ENCODE data around the gene ZNF23.

GRCh38 chr16:71426069-71426879 is 35.8 kb downstream of the ZNF23 start:
- TF ChIP-seq POLR2AphosphoS5 (IDR thresholded peaks at IDR 0.05; ENCODE audit: low read depth, low read length) (no peak), TAF1 (IDR thresholded peaks at IDR 0.05; ENCODE audit: borderline replicate concordance, insufficient read depth, low read length) (no peak), SIN3A (IDR thresholded peaks at IDR 0.05; ENCODE audit: borderline replicate concordance, insufficient read depth, low read length) (no peak), REST (IDR thresholded peaks at IDR 0.05; ENCODE audit: insufficient read depth in 1 of 2, low read depth in 2 of 2, low read length in 2 of 2) (no peak), FOXP2 (optimal IDR thresholded peaks at IDR 0.05; ENCODE audit: borderline replicate concordance, extremely low read depth, extremely low read length, insufficient read depth) (no peak)
